GM21786 (cell line): Measurements from ENCODE around the gene PDS5B.
A peak's percentile ranks its signal among the peaks of the same experiment; 100 is the strongest.
"Not testable (repeated sequence)": the region's sequence is repeated elsewhere in the genome, so short reads cannot be mapped to it uniquely, and the experiment has no call there.

Source experiments
- ATAC-seq: cut with Tn5 transposase; IDR thresholded peaks from one replicate; pipeline ENCODE4 v1.9.1; 2021; ENCODE audit not compliant: unreplicated experiment

The PDS5B gene

DNA sequence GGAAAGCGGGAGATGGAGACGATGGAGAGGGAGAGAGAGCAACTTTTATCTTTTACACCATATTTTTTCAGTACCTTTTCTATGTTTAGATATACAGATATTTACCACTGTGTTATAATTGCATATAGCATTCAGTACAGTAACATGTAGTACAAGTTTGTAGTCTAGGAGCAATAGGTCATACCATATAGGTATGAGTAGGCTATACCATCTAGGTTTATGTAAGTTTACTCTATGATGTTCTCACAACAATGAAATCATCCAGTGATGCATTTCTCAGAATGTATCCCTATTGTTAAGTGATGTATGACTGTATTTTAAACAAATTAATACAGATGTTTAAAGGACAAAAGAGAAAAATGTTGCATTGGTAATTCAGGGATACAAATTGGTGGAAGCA, 136.1 kb downstream of the PDS5B start:
- no peak for ATAC-seq

- ATAC-seq, result no peak
Measured at GRCh38 chr13:32723987-32724386, 137.7 kb downstream of the PDS5B start.

- ATAC-seq, result no peak
Measured at GRCh38 chr13:32726374-32727037, 140.3 kb downstream of the PDS5B start.

GRCh38 chr13:32728327-32728726, 142.1 kb downstream of the PDS5B start:
- ATAC-seq, result no peak

- not testable (repeated sequence) for ATAC-seq
Measured at GRCh38 chr13:32729097-32729496, 142.8 kb downstream of the PDS5B start.

- ATAC-seq, result no peak
Measured at GRCh38 chr13:32731074-32731473, 144.8 kb downstream of the PDS5B start.

GRCh38 chr13:32731576-32731975, 145.3 kb downstream of the PDS5B start:
- ATAC-seq, result no peak

DNA sequence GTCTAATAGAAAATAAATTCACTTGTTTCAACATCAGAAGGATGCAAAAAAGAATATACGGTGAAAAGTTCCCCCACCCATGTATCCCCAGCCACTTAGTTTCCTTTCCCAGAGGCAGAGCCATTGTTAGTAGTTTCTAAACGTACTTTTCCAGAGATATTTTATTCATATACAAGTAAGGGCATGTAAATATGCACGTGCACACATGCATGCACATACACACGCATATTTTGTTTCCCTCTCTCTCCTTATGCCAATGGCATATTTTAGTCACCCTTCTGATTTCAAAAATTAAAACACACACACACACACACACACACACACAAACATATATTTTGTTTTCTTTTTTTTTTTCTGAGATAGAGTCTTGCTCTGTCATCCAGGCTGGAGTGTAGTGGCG, 147.4 kb downstream of the PDS5B start:
- no peak for ATAC-seq

DNA sequence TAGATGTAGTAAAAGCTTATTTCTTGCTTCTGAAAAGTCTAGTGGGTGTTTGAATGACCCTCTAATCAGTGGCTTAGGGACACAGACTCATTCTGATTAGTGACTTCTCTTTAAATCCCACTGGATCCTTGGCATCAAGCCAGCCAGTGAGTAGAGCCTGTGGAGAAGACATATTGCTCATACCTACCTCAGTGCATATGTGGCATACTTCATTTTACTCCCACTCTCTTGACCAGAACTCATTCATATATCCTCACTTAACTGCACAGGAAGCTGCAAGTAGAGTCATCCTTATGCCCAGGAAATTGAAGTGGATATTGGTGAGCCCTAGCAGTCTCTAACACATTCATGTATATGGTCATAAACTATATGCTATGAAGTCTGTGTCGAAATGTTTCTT, 148.3 kb downstream of the PDS5B start:
- no peak for ATAC-seq

GRCh38 chr13:32735859-32736258, 149.6 kb downstream of the PDS5B start:
- ATAC-seq, result no peak

GRCh38 chr13:32736648-32737047, 150.4 kb downstream of the PDS5B start:
- no peak for ATAC-seq

GRCh38 chr13:32737111-32737571, 150.9 kb downstream of the PDS5B start:
- ATAC-seq, result peak; percentile 76

DNA sequence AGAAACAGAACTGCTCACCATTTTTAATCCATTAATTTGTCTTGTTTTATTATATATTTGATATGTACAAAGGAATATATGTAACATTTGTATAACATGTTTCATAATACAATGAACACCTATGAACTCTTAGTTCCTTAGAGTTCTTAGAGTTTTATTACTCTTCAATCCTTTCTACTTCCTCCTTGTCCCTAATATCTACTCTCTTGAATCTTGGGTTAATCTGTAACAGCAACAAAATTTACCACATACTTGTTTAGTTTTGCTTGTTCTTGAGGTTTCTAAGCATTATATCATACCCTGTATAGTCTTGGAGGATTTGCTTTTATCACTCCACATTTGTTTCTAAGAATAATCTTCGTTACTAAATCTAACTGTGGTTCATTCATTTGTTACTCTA, 151.4 kb downstream of the PDS5B start:
- peak; percentile 66 for ATAC-seq

DNA sequence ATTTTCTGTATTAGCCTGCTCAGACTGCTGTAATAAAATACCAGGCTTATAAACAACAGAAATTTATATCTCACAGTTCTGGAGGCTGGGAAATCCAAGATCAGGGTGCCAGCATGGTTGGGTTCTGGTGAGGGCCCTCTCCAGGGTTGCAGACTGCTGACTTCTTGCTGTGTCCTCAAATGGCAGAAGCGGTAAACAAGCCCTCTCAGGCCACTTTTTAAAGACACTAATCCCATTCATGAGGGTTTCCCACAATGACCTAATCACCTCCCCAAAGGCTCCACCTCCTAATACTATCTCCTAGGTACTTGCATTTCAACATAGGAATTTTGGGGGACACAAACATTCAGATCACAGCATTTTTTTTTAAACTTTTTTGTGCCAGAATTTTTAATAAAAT, 159.3 kb downstream of the PDS5B start:
- ATAC-seq, result no peak

DNA sequence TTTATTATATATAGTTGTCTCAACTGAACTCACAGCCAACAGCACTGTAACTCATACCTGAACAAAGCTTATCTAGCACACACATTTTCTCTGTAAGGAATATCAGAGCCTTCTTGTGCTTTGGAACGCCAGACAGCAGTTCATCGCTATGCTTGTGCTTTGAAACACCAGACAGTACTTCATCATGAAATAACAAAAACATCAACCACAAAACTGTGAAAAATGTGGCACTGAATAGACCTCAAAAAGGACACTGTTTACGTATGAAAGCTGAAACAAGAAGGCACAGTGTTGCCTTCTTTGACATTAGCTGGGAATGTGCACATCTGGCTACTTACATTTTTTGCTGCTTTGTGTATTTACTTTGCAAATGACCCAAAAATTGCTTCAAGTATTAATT, 160.2 kb downstream of the PDS5B start:
- no peak for ATAC-seq

- no peak for ATAC-seq
Measured at GRCh38 chr13:32748305-32748704, 162.1 kb downstream of the PDS5B start.

DNA sequence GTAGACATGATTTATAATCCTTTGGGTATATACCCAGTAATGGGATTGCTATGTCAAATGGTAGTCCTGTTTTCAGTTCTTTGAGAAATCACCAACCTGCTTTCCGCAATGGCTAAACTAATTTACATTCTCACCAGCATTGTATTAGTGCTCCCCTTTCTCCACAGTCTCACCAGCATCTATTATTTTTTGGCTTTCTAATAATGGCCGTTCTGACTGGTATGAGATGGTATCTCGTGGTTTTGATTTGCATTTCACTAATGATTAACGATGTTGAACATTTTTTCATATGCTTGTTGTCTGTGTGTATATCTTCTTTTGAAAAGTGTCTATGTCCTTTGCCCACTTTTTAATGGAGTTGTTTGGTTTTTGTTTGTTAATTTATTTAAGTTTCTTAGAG, 165.1 kb downstream of the PDS5B start:
- no peak for ATAC-seq

GRCh38 chr13:32752311-32752710, 166.1 kb downstream of the PDS5B start:
- no peak for ATAC-seq

DNA sequence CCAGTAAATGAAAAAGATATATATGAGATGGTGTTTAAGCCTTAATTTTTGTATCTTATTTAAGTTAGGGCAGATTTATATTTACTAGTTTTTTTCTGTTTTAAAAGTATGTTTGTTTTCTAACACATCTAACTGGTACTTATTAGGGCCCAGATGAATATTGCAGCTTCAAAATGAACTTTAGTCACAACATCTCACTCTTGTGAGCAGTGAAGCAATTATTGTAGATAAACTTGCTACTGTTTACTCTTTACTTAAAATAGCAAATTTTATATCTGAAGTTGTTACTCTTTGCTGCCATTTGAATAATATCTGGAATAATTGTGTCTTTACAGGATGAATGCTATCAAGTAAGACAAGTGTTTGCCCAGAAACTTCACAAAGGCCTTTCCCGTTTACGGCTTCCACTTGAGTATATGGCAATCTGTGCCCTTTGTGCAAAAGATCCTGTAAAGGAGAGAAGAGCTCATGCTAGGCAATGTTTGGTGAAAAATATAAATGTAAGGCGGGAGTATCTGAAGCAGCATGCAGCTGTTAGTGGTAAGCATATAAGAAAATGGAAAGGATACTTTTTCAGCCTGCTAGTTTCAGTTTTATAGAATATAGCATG, 166.8 kb downstream of the PDS5B start:
- ATAC-seq, result no peak

GRCh38 chr13:32754179-32754578, 167.9 kb downstream of the PDS5B start:
- ATAC-seq, result no peak

DNA sequence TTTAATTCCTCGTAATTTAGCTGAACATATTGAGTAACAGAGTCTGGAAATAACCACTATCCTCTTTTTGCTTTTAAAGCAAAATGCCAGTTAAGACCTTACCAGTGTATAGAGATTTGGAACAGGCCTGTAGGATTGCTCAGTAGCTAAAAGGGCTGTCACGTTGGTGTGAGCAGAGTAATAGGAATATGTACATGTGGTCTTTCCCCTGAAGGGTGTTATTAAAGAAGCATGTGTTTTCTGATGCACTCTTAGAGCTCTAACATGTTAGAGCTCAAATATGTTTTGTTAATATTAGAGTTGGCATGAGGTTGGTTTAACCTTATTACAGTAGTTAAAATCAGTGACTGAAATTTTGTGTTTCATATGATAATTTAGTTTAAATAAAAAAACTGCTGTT, 172.9 kb downstream of the PDS5B start:
- ATAC-seq, result no peak

DNA sequence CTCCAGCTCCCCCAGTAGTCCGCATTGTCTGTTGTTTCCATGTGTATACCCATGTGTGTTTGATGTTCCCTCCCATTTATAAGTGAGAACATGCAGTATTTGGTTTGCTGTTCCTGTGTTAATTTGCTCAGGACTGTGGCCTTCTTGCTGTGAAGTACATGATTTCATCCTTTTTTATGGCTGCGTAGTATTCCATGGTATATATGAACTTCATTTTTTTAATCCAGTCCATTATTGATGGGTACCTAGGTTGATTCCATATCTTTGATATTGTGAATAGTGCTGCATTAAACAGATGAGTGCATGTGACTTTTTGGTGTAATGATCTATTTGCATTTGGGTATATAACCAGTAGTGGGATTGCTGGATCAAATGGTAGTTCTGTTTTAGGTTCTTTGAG, 175.2 kb downstream of the PDS5B start:
- no peak for ATAC-seq

GRCh38 chr13:32779119-32779518, 192.9 kb downstream of the PDS5B start:
- no peak for ATAC-seq
